Neural cell (in vitro differentiated cells): ENCODE results near the gene GNB3.

Experiments
- CTCF ChIP-seq: fragments of 450-650 bp; IDR thresholded peaks from 2 replicates; pipeline ENCODE4 v1.5.1; 2014; ENCODE audit warnings: antibody characterized with exemption, mild to moderate bottlenecking, moderate library complexity; ENCODE audit not compliant: poor library complexity, severe bottlenecking
- EP300 ChIP-seq: fragments of 450-650 bp; conservative IDR thresholded peaks from 2 replicates; pipeline ENCODE4 v1.6.1; 2014; ENCODE audit warnings: antibody characterized with exemption, mild to moderate bottlenecking, moderate library complexity; ENCODE audit not compliant: poor library complexity, severe bottlenecking
- EZH2 ChIP-seq: fragments of 200-600, 300-800 bp; shearing (Covaris generic), sonication (generic); IDR thresholded peaks from 2 replicates; pipeline ENCODE4 v1.6.1; 2014; ENCODE audit warnings: antibody characterized with exemption, low read length, borderline replicate concordance, mild to moderate bottlenecking; ENCODE audit not compliant: insufficient read depth, poor library complexity, severe bottlenecking
- POLR2AphosphoS5 ChIP-seq: IDR thresholded peaks from 2 replicates; pipeline ENCODE4 v1.6.1; 2012
- RAD21 ChIP-seq: fragments of 450-650 bp; conservative IDR thresholded peaks from 2 replicates; pipeline ENCODE4 v1.6.1; 2014; ENCODE audit warnings: antibody characterized with exemption, mild to moderate bottlenecking, moderate library complexity
- SMC3 ChIP-seq: fragments of 450-650 bp; conservative IDR thresholded peaks from 2 replicates; pipeline ENCODE4 v1.6.1; 2014; ENCODE audit warnings: antibody characterized with exemption, mild to moderate bottlenecking, moderate library complexity; ENCODE audit not compliant: poor library complexity
- TF ChIP-seq, protein P1 (sequence below): IDR thresholded peaks from 2 replicates; pipeline ENCODE4 v1.6.1; 2012; ENCODE audit warnings: borderline replicate concordance

GRCh38 chr12:6816598-6816997 lies 24.1 kb upstream of the GNB3 start:
- TF ChIP-seq CTCF = no peak
- no peak for TF ChIP-seq POLR2AphosphoS5
- TF ChIP-seq, protein P1, sequence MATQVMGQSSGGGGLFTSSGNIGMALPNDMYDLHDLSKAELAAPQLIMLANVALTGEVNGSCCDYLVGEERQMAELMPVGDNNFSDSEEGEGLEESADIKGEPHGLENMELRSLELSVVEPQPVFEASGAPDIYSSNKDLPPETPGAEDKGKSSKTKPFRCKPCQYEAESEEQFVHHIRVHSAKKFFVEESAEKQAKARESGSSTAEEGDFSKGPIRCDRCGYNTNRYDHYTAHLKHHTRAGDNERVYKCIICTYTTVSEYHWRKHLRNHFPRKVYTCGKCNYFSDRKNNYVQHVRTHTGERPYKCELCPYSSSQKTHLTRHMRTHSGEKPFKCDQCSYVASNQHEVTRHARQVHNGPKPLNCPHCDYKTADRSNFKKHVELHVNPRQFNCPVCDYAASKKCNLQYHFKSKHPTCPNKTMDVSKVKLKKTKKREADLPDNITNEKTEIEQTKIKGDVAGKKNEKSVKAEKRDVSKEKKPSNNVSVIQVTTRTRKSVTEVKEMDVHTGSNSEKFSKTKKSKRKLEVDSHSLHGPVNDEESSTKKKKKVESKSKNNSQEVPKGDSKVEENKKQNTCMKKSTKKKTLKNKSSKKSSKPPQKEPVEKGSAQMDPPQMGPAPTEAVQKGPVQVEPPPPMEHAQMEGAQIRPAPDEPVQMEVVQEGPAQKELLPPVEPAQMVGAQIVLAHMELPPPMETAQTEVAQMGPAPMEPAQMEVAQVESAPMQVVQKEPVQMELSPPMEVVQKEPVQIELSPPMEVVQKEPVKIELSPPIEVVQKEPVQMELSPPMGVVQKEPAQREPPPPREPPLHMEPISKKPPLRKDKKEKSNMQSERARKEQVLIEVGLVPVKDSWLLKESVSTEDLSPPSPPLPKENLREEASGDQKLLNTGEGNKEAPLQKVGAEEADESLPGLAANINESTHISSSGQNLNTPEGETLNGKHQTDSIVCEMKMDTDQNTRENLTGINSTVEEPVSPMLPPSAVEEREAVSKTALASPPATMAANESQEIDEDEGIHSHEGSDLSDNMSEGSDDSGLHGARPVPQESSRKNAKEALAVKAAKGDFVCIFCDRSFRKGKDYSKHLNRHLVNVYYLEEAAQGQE = no peak
- no peak for TF ChIP-seq SMC3
- no peak for TF ChIP-seq EZH2
- TF ChIP-seq RAD21 = no peak
- no peak for TF ChIP-seq EP300
